CD4-positive, alpha-beta T cell (primary cell): ENCODE data around the gene KLHL2. TPM values are rescaled to one million over a fixed set of nuclear protein-coding genes. Genes with fewer than 3 reads are reported as not detected.
A peak's percentile ranks its signal among the peaks of the same experiment; 100 is the strongest.

Experiments
- ATAC-seq: fragments of 200-7000 bp; cut with Tn5 transposase; one replicate; pipeline ENCODE4 v1.10.0; 2022; ENCODE audit warnings: mild to moderate bottlenecking; ENCODE audit not compliant: poor library complexity
- CTCF ChIA-PET: fragments of 350-600 bp; sonication (Branson Sonifier 250); formaldehyde crosslinking; loops from one replicate; lab custom pipeline; 2021; ENCODE audit warnings: antibody characterized with exemption, inconsistent platforms; lab: Charles Lee
- POLR2A ChIA-PET: fragments of 350-600 bp; sonication (Branson Sonifier 250); formaldehyde crosslinking; loops from one replicate; lab custom pipeline; 2021; ENCODE audit warnings: antibody characterized with exemption, inconsistent platforms; lab: Charles Lee
- DNase-seq, 14 experiments: peaks; one replicate each; pipeline ENCODE4 v3.0.0-alpha.2; 2013 to 2020; ENCODE audit warnings: mixed read lengths in 2 of 14
- H3K27ac ChIP-seq, 2 donors: one replicate each; pipeline versions ENCODE4 v1.5.1 to v1.7.0; 2013; ENCODE audit warnings: low read length in 2 of 2, low read depth in 1 of 2, mild to moderate bottlenecking in 1 of 2
- H3K27me3 ChIP-seq, 2 experiments: 1 replicate in 1 of 2; 2 replicates in 1 of 2; pipeline versions ENCODE4 v1.6.1 to v1.7.0; 2013; ENCODE audit warnings: low read length in 2 of 2, control low read depth in 1 of 2, mild to moderate bottlenecking in 1 of 2, moderate library complexity in 1 of 2; ENCODE audit not compliant: insufficient read depth in 2 of 2, control insufficient read depth in 1 of 2
- H3K36me3 ChIP-seq: one replicate; pipeline ENCODE4 v1.6.1; 2013; ENCODE audit warnings: low read length, control low read depth; ENCODE audit not compliant: insufficient read depth
- H3K4me1 ChIP-seq: one replicate; pipeline ENCODE4 v1.6.1; 2013; ENCODE audit warnings: low read length, control low read depth; ENCODE audit not compliant: insufficient read depth
- H3K4me3 ChIP-seq: one replicate; pipeline ENCODE4 v1.5.1; 2013; ENCODE audit warnings: mild to moderate bottlenecking, low read length, moderate library complexity
- H3K9me3 ChIP-seq, 2 experiments: 1 replicate in 1 of 2; 2 replicates in 1 of 2; pipeline versions ENCODE4 v1.6.1 to v1.7.0; 2013; ENCODE audit warnings: low read length in 2 of 2, mild to moderate bottlenecking in 2 of 2, control low read depth in 1 of 2, moderate library complexity in 1 of 2; ENCODE audit not compliant: control insufficient read depth in 1 of 2, insufficient read depth in 1 of 2
- H3K27ac Mint-ChIP-seq: one replicate; pipeline ENCODE4 v1.8.0; 2020; ENCODE audit warnings: mixed read lengths
- H3K27me3 Mint-ChIP-seq: one replicate; pipeline ENCODE4 v1.8.0; 2021; ENCODE audit warnings: mixed read lengths
- H3K36me3 Mint-ChIP-seq: one replicate; pipeline ENCODE4 v1.8.0; 2021; ENCODE audit warnings: low read depth, mixed read lengths
- H3K4me1 Mint-ChIP-seq: one replicate; pipeline ENCODE4 v1.8.0; 2021; ENCODE audit warnings: low read depth, mixed read lengths
- H3K4me3 Mint-ChIP-seq: one replicate; pipeline ENCODE4 v1.8.0; 2020; ENCODE audit warnings: mild to moderate bottlenecking, mixed read lengths
- H3K9me3 Mint-ChIP-seq: one replicate; pipeline ENCODE4 v1.8.0; 2020; ENCODE audit warnings: mixed read lengths
- intact Hi-C, 2 experiments: fragments of 100-400 bp; cut with DNase I in 1 of 2; cut with micrococcal nuclease in 1 of 2; formaldehyde crosslinking; loops; one replicate each; pipeline versions ENCODE4 v1.15.1 to v1.9.0; 2023 to 2025; cut with DNase I, micrococcal nuclease
- total RNA-seq, 174 experiments: library from RNA in 2 of 174; stranded (reverse) in 2 of 174; gene quantifications; one replicate each; pipeline ENCODE4 v1.2.3 and lab custom pipeline; 2021 to 2026
- TF ChIP-seq, protein P1 (sequence below): fragments of 200-600 bp; IDR thresholded peaks from one replicate; pipeline ENCODE4 v1.8.0; 2022; ENCODE audit warnings: antibody characterized with exemption, mild to moderate bottlenecking

Gene KLHL2
- total RNA-seq, 2 experiments from 2014 or later: 19.9 to 20.0 TPM

DNA sequence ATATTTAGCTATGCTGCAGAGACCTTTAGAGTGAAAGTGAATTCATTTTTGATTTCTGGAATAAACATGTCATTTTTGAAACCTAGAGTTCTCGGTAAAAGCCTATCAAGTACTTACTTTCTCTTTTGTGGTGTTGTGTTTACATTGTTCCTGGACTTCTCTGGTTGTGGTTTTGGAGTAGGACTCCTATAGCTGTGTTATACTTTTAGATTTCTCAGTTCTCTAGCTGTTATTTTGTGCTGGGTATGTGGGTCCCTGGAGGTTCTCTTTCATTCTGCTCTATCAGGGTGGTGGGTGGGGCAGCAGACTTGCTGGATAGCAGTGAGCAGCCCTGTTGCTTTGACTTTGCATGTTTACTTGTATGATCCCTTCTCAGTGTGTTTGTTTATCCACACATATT lies 94.5 kb downstream of the KLHL2 start:
- no peaks in the 10 kb centered on the region for H3K27me3 ChIP-seq
- TF ChIP-seq, protein P1, sequence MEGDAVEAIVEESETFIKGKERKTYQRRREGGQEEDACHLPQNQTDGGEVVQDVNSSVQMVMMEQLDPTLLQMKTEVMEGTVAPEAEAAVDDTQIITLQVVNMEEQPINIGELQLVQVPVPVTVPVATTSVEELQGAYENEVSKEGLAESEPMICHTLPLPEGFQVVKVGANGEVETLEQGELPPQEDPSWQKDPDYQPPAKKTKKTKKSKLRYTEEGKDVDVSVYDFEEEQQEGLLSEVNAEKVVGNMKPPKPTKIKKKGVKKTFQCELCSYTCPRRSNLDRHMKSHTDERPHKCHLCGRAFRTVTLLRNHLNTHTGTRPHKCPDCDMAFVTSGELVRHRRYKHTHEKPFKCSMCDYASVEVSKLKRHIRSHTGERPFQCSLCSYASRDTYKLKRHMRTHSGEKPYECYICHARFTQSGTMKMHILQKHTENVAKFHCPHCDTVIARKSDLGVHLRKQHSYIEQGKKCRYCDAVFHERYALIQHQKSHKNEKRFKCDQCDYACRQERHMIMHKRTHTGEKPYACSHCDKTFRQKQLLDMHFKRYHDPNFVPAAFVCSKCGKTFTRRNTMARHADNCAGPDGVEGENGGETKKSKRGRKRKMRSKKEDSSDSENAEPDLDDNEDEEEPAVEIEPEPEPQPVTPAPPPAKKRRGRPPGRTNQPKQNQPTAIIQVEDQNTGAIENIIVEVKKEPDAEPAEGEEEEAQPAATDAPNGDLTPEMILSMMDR: no peak
- ChIA-PET POLR2A (interaction anchor here (0.8 to 1.6 kb wide), 2 partner anchors 9 to 26 kb away, joined by 4 to 5 read pairs; partner anchors contain the start of gene MSMO1), CTCF (no interaction called here)
- no peaks in the 10 kb centered on the region for H3K4me1 ChIP-seq
- no peaks in the 10 kb centered on the region for H3K9me3 ChIP-seq
- peak overlapping the region; percentile 79 for H3K4me3 Mint-ChIP-seq
- peak overlapping the region; percentile 14 to 37 for H3K27ac ChIP-seq
- intact Hi-C loops: no loop called here
- no peaks in the 10 kb centered on the region for H3K27me3 Mint-ChIP-seq
- ATAC-seq (peak; percentile 65), DNase-seq (peak in 4 of 14 experiments; percentile 18 to 53 (median 30))
- peaks cover 21% of the 10 kb centered on the region for H3K36me3 ChIP-seq
- H3K4me3 ChIP-seq: peak overlapping the region; percentile 27
- peak overlapping the region; percentile 81 for H3K27ac Mint-ChIP-seq
- H3K4me1 Mint-ChIP-seq: peaks cover 20% of the 10 kb centered on the region
- H3K9me3 Mint-ChIP-seq: no peaks in the 10 kb centered on the region
- H3K36me3 Mint-ChIP-seq: peaks cover 64% of the 10 kb centered on the region

DNA sequence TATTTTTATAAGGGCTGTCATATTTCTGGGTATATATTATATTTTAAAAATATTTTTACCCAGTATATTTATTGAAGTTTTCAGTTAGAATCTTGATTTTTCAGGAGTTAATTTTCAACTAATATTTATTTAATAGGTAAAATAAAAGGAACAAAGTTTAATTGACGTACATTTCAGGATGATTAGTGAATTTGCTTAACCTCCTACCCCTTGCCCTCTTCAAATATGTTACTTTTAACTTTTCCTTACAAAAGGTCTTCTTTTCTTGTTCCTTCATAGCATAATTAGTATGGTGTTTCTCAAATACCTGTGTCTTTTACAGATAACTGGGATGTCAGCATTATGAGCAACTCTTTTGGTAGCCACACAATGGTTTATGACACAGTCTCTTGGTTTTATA lies 95.3 kb downstream of the KLHL2 start:
- no peak overlapping the region for H3K27ac ChIP-seq
- no peak overlapping the region for H3K4me3 ChIP-seq
- no peaks in the 10 kb centered on the region for H3K9me3 Mint-ChIP-seq
- no peak overlapping the region for H3K4me3 Mint-ChIP-seq
- ChIA-PET POLR2A (no interaction called here), CTCF (no interaction called here)
- peaks cover 20% of the 10 kb centered on the region for H3K4me1 Mint-ChIP-seq
- H3K27me3 ChIP-seq: no peaks in the 10 kb centered on the region
- peaks cover 18% of the 10 kb centered on the region for H3K36me3 ChIP-seq
- H3K4me1 ChIP-seq: no peaks in the 10 kb centered on the region
- no peak overlapping the region for H3K27ac Mint-ChIP-seq
- no peaks in the 10 kb centered on the region for H3K27me3 Mint-ChIP-seq
- ATAC-seq: no peak
- intact Hi-C loops: no loop called here
- DNase-seq: no peak
- H3K9me3 ChIP-seq: no peaks in the 10 kb centered on the region
- peaks cover 59% of the 10 kb centered on the region for H3K36me3 Mint-ChIP-seq
- TF ChIP-seq, protein P1: no peak

DNA sequence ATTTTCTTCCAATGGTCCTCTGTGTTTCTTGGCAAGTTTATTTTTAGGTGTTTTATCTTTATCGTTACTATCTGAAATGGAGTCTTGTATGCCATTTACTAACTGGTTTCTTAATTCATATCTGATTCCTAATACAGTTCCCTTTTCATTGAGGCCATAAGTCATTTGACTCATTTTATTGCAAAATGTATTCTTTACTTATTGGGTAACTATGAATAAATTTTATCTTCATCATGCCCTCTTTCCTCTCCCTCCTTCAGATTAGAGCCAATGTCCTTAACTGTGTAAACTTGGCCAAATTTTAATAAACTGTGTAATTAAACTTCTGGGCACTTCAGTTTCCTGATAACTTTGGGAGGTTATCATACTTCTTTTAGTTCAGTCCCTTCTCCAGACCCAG lies 100.8 kb downstream of the KLHL2 start:
- no peak for DNase-seq
- Histone ChIP-seq H3K27me3 (no peaks in the 10 kb centered on the region), H3K4me1 (no peaks in the 10 kb centered on the region), H3K9me3 (no peaks in the 10 kb centered on the region), H3K27ac (no peak overlapping the region), H3K4me3 (no peak overlapping the region), H3K36me3 (peaks cover 14% of the 10 kb centered on the region)
- Mint-ChIP-seq H3K27me3 (no peaks in the 10 kb centered on the region), H3K36me3 (peaks cover 69% of the 10 kb centered on the region), H3K4me1 (peaks cover under 1% of the 10 kb centered on the region), H3K4me3 (no peak overlapping the region), H3K27ac (no peak overlapping the region), H3K9me3 (no peaks in the 10 kb centered on the region)
- ChIA-PET POLR2A (no interaction called here), CTCF (no interaction called here)
- intact Hi-C loops: no loop called here
- ATAC-seq: no peak
- TF ChIP-seq, protein P1: no peak
